K562 (cell line): ENCODE results near the gene FBXO48. TPM values are rescaled to one million over a fixed set of nuclear protein-coding genes. Genes with fewer than 3 reads are reported as not detected.
A peak's percentile ranks its signal among the peaks of the same experiment; 100 is the strongest.

Experiments
- ATF7 ChIP-seq: fragments of 450-650 bp; IDR thresholded peaks from 2 replicates; pipeline ENCODE4 v1.7.1; 2014; ENCODE audit warnings: mild to moderate bottlenecking, moderate library complexity
- CREM ChIP-seq: IDR thresholded peaks from 2 replicates; pipeline ENCODE4 v1.6.1; 2014; ENCODE audit warnings: antibody characterized with exemption, low read depth
- ELF4 ChIP-seq: fragments of 450-650 bp; formaldehyde crosslinking; IDR thresholded peaks from 2 replicates; pipeline ENCODE4 v1.4.0; 2022; ENCODE audit warnings: missing genetic modification characterization
- KAT2B ChIP-seq: IDR thresholded peaks from one replicate; pipeline ENCODE4 v1.6.1; 2012; ENCODE audit warnings: low read depth, mild to moderate bottlenecking, control low read depth, inconsistent platforms, low read length, moderate library complexity
- RBM14 ChIP-seq: fragments of 200-400 bp; formaldehyde crosslinking; IDR thresholded peaks from 2 replicates; pipeline ENCODE4 v1.6.1; 2018; ENCODE audit warnings: low read depth, mild to moderate bottlenecking, low read length, moderate library complexity, borderline replicate concordance; ENCODE audit not compliant: insufficient read depth
- SRSF7 ChIP-seq: fragments of 200-400 bp; formaldehyde crosslinking; optimal IDR thresholded peaks from 2 replicates; pipeline ENCODE3; 2017; ENCODE audit warnings: mild to moderate bottlenecking, low read depth, low read length
- ZNF217 ChIP-seq: sonication (generic); formaldehyde crosslinking; IDR thresholded peaks from 2 replicates; pipeline ENCODE4 v1.8.0; 2022; ENCODE audit warnings: mild to moderate bottlenecking, missing genetic modification reagents
- ZNF785 ChIP-seq: fragments of 250-450 bp; sonication (Bioruptor Pico); IDR thresholded peaks from 2 replicates; pipeline ENCODE4 v1.4.0; 2020; ENCODE audit warnings: mild to moderate bottlenecking
- polyA plus RNA-seq, 8 experiments: library from polyadenylated mRNA; depleted of rRNA in 4 of 8; stranded (reverse) in 5 of 8; unstranded in 3 of 8; fragments of >200 nt; fragmentation: Nextera tagmentation in 2 of 8; fragmentation: Illumina TruSeq in 1 of 8; extraction: Ambion mirVana in 2 of 8; extraction: Trizol in 1 of 8; gene quantifications; 2 replicates each; pipeline versions ENCODE4 v1.2.1 to v1.2.3, GENCODE V29; 2011 to 2014; ENCODE audit warnings: inconsistent platforms in 1 of 8, missing spikeins in 1 of 8
- total RNA-seq, 7 experiments: library from RNA; depleted of rRNA in 6 of 7; stranded (reverse); fragments of >200 nt in 6 of 7; fragmentation: Illumina TruSeq in 2 of 7; extraction: Trizol in 2 of 7; gene quantifications; 2 replicates each; pipeline versions ENCODE4 v1.2.1 to v1.2.3, GENCODE V29; 2011 to 2021; ENCODE audit warnings: low replicate concordance in 1 of 7
- TF ChIP-seq, protein P1 (sequence below): fragments of 450-650 bp; IDR thresholded peaks from 2 replicates; pipeline ENCODE4 v1.6.1; 2016; ENCODE audit warnings: low read depth

Gene FBXO48
- total and polyA plus RNA-seq, 9 of the 15 experiments (the other 6 are each of a cell fraction or from before 2014, with no cell fraction given), result 0.36 to 1.8 (median 0.73) TPM

DNA sequence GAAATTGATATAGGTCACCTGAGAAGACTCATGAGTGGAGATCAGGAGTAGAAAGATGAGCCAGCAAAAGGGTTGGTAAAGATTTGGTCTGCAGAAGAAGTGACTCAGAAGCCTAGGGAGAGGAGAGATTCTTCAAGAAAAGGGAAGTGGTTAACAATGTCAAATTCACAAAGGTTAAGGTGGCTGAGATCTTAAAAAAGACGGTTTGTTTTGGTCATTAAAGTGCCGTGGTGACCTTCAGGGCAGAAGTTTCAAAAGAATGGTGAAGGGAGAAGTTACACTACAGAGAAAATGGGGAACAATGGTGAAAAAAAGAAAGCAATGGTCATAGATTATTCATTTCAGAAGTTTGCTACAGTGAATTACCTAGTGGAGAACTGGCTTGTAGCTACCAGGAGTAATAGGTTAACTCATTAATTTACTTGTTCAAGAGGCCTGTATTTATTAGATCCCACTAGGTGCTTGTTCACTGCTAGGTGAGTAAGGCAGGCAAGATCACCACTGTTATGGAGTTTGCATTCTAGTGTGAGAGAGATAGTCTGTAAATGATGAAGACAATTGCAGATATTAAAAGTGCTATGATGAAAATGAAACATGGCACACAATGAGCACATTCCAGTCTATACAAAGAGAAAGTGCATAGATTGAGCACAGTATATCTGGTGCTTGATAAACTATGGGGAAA is 43.0 kb downstream of the FBXO48 start (continued):
- no peak for TF ChIP-seq CREM
- 0 out of 2 replicates have a peak, but pooled peaks have one; percentile 43 for TF ChIP-seq ATF7
- TF ChIP-seq SRSF7, result no peak
- no peak for TF ChIP-seq ZNF785 (CRISPR knock-in tag)
- TF ChIP-seq RBM14, result no peak
- no peak for TF ChIP-seq KAT2B
- TF ChIP-seq ELF4 (CRISPR knock-in tag), result no peak
- TF ChIP-seq, protein P1, sequence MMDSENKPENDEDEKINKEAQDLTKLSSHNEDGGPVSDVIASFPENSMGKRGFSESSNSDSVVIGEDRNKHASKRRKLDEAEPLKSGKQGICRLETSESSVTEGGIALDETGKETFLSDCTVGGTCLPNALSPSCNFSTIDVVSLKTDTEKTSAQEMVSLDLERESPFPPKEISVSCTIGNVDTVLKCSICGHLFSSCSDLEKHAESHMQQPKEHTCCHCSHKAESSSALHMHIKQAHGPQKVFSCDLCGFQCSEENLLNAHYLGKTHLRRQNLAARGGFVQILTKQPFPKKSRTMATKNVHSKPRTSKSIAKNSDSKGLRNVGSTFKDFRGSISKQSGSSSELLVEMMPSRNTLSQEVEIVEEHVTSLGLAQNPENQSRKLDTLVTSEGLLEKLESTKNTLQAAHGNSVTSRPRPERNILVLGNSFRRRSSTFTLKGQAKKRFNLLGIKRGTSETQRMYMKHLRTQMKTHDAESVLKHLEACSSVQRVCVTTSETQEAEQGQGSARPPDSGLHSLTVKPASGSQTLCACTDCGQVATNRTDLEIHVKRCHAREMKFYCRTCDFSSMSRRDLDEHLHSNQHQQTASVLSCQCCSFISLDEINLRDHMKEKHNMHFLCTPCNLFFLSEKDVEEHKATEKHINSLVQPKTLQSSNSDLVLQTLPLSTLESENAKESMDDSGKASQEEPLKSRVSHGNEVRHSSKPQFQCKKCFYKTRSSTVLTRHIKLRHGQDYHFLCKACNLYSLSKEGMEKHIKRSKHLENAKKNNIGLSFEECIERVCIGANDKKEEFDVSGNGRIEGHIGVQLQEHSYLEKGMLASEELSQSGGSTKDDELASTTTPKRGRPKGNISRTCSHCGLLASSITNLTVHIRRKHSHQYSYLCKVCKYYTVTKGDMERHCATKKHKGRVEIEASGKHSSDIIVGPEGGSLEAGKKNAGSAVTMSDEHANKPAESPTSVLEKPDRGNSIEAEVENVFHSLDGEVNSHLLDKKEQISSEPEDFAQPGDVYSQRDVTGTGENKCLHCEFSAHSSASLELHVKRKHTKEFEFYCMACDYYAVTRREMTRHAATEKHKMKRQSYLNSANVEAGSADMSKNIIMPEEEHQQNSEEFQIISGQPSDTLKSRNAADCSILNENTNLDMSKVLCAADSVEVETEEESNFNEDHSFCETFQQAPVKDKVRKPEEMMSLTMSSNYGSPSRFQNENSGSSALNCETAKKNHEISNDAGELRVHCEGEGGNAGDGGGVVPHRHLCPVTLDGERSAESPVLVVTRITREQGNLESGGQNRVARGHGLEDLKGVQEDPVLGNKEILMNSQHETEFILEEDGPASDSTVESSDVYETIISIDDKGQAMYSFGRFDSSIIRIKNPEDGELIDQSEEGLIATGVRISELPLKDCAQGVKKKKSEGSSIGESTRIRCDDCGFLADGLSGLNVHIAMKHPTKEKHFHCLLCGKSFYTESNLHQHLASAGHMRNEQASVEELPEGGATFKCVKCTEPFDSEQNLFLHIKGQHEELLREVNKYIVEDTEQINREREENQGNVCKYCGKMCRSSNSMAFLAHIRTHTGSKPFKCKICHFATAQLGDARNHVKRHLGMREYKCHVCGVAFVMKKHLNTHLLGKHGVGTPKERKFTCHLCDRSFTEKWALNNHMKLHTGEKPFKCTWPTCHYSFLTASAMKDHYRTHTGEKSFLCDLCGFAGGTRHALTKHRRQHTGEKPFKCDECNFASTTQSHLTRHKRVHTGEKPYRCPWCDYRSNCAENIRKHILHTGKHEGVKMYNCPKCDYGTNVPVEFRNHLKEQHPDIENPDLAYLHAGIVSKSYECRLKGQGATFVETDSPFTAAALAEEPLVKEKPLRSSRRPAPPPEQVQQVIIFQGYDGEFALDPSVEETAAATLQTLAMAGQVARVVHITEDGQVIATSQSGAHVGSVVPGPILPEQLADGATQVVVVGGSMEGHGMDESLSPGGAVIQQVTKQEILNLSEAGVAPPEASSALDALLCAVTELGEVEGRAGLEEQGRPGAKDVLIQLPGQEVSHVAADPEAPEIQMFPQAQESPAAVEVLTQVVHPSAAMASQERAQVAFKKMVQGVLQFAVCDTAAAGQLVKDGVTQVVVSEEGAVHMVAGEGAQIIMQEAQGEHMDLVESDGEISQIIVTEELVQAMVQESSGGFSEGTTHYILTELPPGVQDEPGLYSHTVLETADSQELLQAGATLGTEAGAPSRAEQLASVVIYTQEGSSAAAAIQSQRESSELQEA, result no peak
- TF ChIP-seq ZNF217 (CRISPR knock-in tag), result no peak
